ENCODE measurements around the gene PTGS2. TPM values are rescaled to one million over a fixed set of nuclear protein-coding genes. Genes with fewer than 3 reads are reported as not detected.
A peak's percentile ranks its signal among the peaks of the same experiment; 100 is the strongest.

Gene PTGS2
- total RNA-seq, 2 experiments from 2014 or later: 0.09 TPM; not detected in 1

GRCh38 chr1:186681121-186681520 lies 898 bp upstream of the PTGS2 start:
- ChIA-PET CTCF (no interaction called here), POLR2A (no interaction called here)
- DNase-seq (no peak), ATAC-seq (no peak)
- Mint-ChIP-seq H3K4me3 (peak overlapping the region; percentile 75), H3K9me3 (no peaks in the 10 kb centered on the region), H3K27ac (no peak overlapping the region), H3K4me1 (ENCODE audit: low read depth) (peaks cover 15% of the 10 kb centered on the region), H3K27me3 (peaks cover 53% of the 10 kb centered on the region), H3K36me3 (ENCODE audit: low read depth) (no peaks in the 10 kb centered on the region)
- intact Hi-C loops (cut with micrococcal nuclease): loop anchor here (5.0 kb wide), 1 partner anchor 199 kb away; no protein-coding TSS in a partner anchor
- TF ChIP-seq, protein P1, sequence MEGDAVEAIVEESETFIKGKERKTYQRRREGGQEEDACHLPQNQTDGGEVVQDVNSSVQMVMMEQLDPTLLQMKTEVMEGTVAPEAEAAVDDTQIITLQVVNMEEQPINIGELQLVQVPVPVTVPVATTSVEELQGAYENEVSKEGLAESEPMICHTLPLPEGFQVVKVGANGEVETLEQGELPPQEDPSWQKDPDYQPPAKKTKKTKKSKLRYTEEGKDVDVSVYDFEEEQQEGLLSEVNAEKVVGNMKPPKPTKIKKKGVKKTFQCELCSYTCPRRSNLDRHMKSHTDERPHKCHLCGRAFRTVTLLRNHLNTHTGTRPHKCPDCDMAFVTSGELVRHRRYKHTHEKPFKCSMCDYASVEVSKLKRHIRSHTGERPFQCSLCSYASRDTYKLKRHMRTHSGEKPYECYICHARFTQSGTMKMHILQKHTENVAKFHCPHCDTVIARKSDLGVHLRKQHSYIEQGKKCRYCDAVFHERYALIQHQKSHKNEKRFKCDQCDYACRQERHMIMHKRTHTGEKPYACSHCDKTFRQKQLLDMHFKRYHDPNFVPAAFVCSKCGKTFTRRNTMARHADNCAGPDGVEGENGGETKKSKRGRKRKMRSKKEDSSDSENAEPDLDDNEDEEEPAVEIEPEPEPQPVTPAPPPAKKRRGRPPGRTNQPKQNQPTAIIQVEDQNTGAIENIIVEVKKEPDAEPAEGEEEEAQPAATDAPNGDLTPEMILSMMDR (IDR thresholded peaks at IDR 0.05): no peak

DNA sequence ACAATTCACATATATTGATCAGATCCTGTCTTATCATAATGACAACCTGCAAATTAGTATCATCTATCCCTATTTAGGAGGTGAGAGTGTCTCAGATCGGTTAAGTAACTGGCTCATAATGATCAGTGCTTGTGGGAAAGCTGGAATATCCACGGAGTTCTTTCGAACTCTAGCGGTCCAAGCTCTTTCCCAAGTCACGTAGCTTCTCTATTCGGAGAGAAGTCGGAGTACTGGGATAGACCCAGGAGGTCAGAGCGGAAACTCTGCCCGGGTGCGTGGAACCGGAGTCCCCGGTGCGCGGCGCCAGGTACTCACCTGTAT lies 339 bp downstream of the PTGS2 start:
- Mint-ChIP-seq H3K27me3 (peaks cover 55% of the 10 kb centered on the region), H3K9me3 (no peaks in the 10 kb centered on the region), H3K27ac (no peak overlapping the region), H3K4me1 (ENCODE audit: low read depth) (peaks cover 15% of the 10 kb centered on the region), H3K4me3 (peak overlapping the region; percentile 75), H3K36me3 (ENCODE audit: low read depth) (no peaks in the 10 kb centered on the region)
- DNase-seq (no peak), ATAC-seq (no peak)
- intact Hi-C loops (cut with micrococcal nuclease): loop anchor here (5.0 kb wide), 1 partner anchor 198 kb away; no protein-coding TSS in a partner anchor
- ChIA-PET CTCF (interaction anchor here (0.8 to 2.0 kb wide), 5 partner anchors 17 to 197 kb away, joined by 3 to 5 read pairs (median 4); no protein-coding TSS in a partner anchor), POLR2A (no interaction called here)
- TF ChIP-seq, protein P1 (IDR thresholded peaks at IDR 0.05): no peak

- ATAC-seq (no peak), DNase-seq (no peak)
- Mint-ChIP-seq H3K4me1 (ENCODE audit: low read depth) (peaks cover 11% of the 10 kb centered on the region), H3K36me3 (ENCODE audit: low read depth) (no peaks in the 10 kb centered on the region), H3K27me3 (peaks cover 45% of the 10 kb centered on the region), H3K27ac (no peak overlapping the region), H3K4me3 (no peak overlapping the region), H3K9me3 (no peaks in the 10 kb centered on the region)
- POLR2A ChIA-PET: no interaction called here
- TF ChIP-seq, protein P1 (IDR thresholded peaks at IDR 0.05): no peak
- intact Hi-C loops (cut with micrococcal nuclease): no loop called here
- CTCF ChIA-PET: interaction anchor here (1.5 kb wide), 1 partner anchor 29 kb away, joined by 4 read pairs; no protein-coding TSS in a partner anchor
These were observed 2.1 kb downstream of the PTGS2 start for GRCh38 chr1:186678155-186678554.

- no peak overlapping the region for H3K27ac Mint-ChIP-seq
- no peak overlapping the region for H3K4me3 Mint-ChIP-seq
- TF ChIP-seq, protein P1 (IDR thresholded peaks at IDR 0.05): no peak
- peaks cover 18% of the 10 kb centered on the region for H3K27me3 Mint-ChIP-seq
- H3K4me1 Mint-ChIP-seq (ENCODE audit: low read depth): no peaks in the 10 kb centered on the region
- ATAC-seq: no peak
- POLR2A ChIA-PET: no interaction called here
- no peaks in the 10 kb centered on the region for H3K9me3 Mint-ChIP-seq
- DNase-seq: no peak
- intact Hi-C loops (cut with micrococcal nuclease): no loop called here
- CTCF ChIA-PET: no interaction called here
- H3K36me3 Mint-ChIP-seq (ENCODE audit: low read depth): no peaks in the 10 kb centered on the region
These were observed 7.6 kb downstream of the PTGS2 start for GRCh38 chr1:186672596-186672995.

DNA sequence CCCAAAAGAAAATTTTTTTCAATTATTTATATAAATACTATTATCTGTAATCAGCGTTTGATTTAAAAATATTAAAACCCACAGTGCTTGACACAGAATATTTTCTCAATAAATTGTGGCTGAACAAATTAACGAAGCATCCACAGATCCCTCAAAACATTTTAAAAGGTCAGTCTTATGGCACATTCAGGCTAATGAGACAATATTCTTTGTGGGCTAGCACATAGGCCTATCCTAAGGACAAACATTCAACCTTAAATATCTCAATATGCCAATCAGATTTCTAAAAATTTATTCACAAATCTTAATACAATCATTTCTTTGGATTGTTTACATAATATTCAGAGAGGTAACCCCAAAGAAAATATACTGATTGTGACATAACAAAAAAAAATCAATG lies 8.1 kb downstream of the PTGS2 start:
- H3K4me1 Mint-ChIP-seq (ENCODE audit: low read depth): no peaks in the 10 kb centered on the region
- ATAC-seq (no peak), DNase-seq (no peak)
- H3K9me3 Mint-ChIP-seq: no peaks in the 10 kb centered on the region
- peaks cover 16% of the 10 kb centered on the region for H3K27me3 Mint-ChIP-seq
- ChIA-PET CTCF (no interaction called here), POLR2A (no interaction called here)
- intact Hi-C loops (cut with micrococcal nuclease): no loop called here
- no peak overlapping the region for H3K4me3 Mint-ChIP-seq
- H3K36me3 Mint-ChIP-seq (ENCODE audit: low read depth): no peaks in the 10 kb centered on the region
- no peak overlapping the region for H3K27ac Mint-ChIP-seq
- TF ChIP-seq, protein P1 (IDR thresholded peaks at IDR 0.05): no peak
